HepG2 (cell line): ENCODE measurements around the gene CDC23. TPM values are rescaled to one million over a fixed set of nuclear protein-coding genes. Genes with fewer than 3 reads are reported as not detected.
A peak's percentile ranks its signal among the peaks of the same experiment; 100 is the strongest.

Experiments
- BRF2 ChIP-seq: sonication (generic); formaldehyde crosslinking; IDR thresholded peaks from 2 replicates; pipeline ENCODE4 v1.8.1; 2022; ENCODE audit warnings: mild to moderate bottlenecking, missing genetic modification reagents
- CERS6 ChIP-seq: sonication (generic); formaldehyde crosslinking; IDR thresholded peaks from 2 replicates; pipeline ENCODE4 v1.5.0; 2020; ENCODE audit warnings: missing genetic modification reagents
- FOXA1 ChIP-seq, 2 experiments: fragments of 450-650 bp in 1 of 2; sonication (generic) in 1 of 2; formaldehyde crosslinking in 1 of 2; IDR thresholded peaks; 2 replicates each; pipeline versions ENCODE4 v1.4.0 to v1.6.1; 2016 to 2020; ENCODE audit warnings: missing genetic modification reagents in 1 of 2
- HDAC6 ChIP-seq: fragments of 200-600 bp; sonication (generic); IDR thresholded peaks from 2 replicates; pipeline ENCODE4 v1.7.0; 2017; ENCODE audit warnings: mild to moderate bottlenecking, antibody characterized with exemption, low read length, low read depth
- HHEX ChIP-seq: IDR thresholded peaks from 2 replicates; pipeline ENCODE4 v1.6.1; 2016; ENCODE audit warnings: control low read depth
- KLF16 ChIP-seq, 2 experiments: sonication (generic) in 1 of 2; formaldehyde crosslinking in 1 of 2; IDR thresholded peaks; 2 replicates each; pipeline versions ENCODE4 v1.6.1 to v1.8.0; 2016 to 2023; ENCODE audit warnings: missing genetic modification reagents in 2 of 2, missing compliant biosample characterization in 1 of 2
- MAFG ChIP-seq: sonication (generic); formaldehyde crosslinking; IDR thresholded peaks from 2 replicates; pipeline ENCODE4 v1.5.1; 2020; ENCODE audit warnings: mild to moderate bottlenecking, missing genetic modification reagents
- MYNN ChIP-seq: sonication (generic); formaldehyde crosslinking; IDR thresholded peaks from 2 replicates; pipeline ENCODE4 v1.4.0; 2020; ENCODE audit warnings: mild to moderate bottlenecking, low read depth, missing genetic modification reagents
- PAXIP1 ChIP-seq: sonication (generic); formaldehyde crosslinking; conservative IDR thresholded peaks from 2 replicates; pipeline ENCODE4 v1.4.0; 2020; ENCODE audit warnings: mild to moderate bottlenecking, missing genetic modification reagents, moderate library complexity
- RNF2 ChIP-seq: fragments of 450-650 bp; conservative IDR thresholded peaks from 2 replicates; pipeline ENCODE4 v1.6.1; 2016; ENCODE audit warnings: low read depth
- SAFB2 ChIP-seq: sonication (generic); formaldehyde crosslinking; IDR thresholded peaks from 2 replicates; pipeline ENCODE4 v1.5.1; 2020; ENCODE audit warnings: missing genetic modification reagents, low read depth, mild to moderate bottlenecking, borderline replicate concordance
- SOX5 ChIP-seq: IDR thresholded peaks from 2 replicates; pipeline ENCODE4 v1.6.1; 2016; ENCODE audit warnings: borderline replicate concordance
- SP4 ChIP-seq: sonication (generic); formaldehyde crosslinking; IDR thresholded peaks from 2 replicates; pipeline ENCODE4 v1.8.1; 2023; ENCODE audit warnings: mild to moderate bottlenecking, missing genetic modification reagents
- THRA ChIP-seq: sonication (generic); formaldehyde crosslinking; IDR thresholded peaks from 2 replicates; pipeline ENCODE4 v1.4.0; 2020; ENCODE audit warnings: missing genetic modification reagents, borderline replicate concordance
- YEATS4 ChIP-seq: sonication (generic); formaldehyde crosslinking; IDR thresholded peaks from 2 replicates; pipeline ENCODE4 v1.4.0; 2020; ENCODE audit warnings: missing genetic modification reagents, borderline replicate concordance
- ZBTB34 ChIP-seq: sonication (generic); formaldehyde crosslinking; IDR thresholded peaks from 2 replicates; pipeline ENCODE4 v1.8.0; 2022; ENCODE audit warnings: mild to moderate bottlenecking, missing genetic modification reagents
- ZNF232 ChIP-seq: sonication (generic); formaldehyde crosslinking; IDR thresholded peaks from 2 replicates; pipeline ENCODE4 v1.4.0; 2020; ENCODE audit warnings: missing genetic modification reagents, borderline replicate concordance
- ZNF280B ChIP-seq: sonication (generic); formaldehyde crosslinking; IDR thresholded peaks from 2 replicates; pipeline ENCODE4 v1.5.0; 2020; ENCODE audit warnings: missing genetic modification reagents, mild to moderate bottlenecking, borderline replicate concordance
- polyA plus RNA-seq, 8 experiments: library from polyadenylated mRNA; depleted of rRNA in 3 of 8; stranded (reverse) in 7 of 8; unstranded in 1 of 8; fragments of >200 nt; fragmentation: Illumina TruSeq in 4 of 8; extraction: Trizol in 4 of 8; gene quantifications; 2 replicates each; pipeline versions ENCODE4 v1.2.1 to v1.2.3, GENCODE V29; 2011 to 2016; ENCODE audit warnings: low read depth in 4 of 8, missing spikeins in 1 of 8, mixed read lengths in 1 of 8; ENCODE audit not compliant: insufficient read depth in 1 of 8
- total RNA-seq, 5 experiments: library from RNA; depleted of rRNA; stranded (reverse); fragments of >200 nt; fragmentation: Illumina TruSeq; extraction: Trizol; gene quantifications; 2 replicates each; pipeline ENCODE4 v1.2.3, GENCODE V29; 2016; ENCODE audit warnings: low read depth in 1 of 5

The CDC23 gene
- total and polyA plus RNA-seq, 2 of the 13 experiments (the other 11 are each of a cell fraction or from before 2014, with no cell fraction given): 38.3 to 47.7 TPM

GRCh38 chr5:138213161-138214029 lies at the start of gene CDC23 (continued):
- TF ChIP-seq HDAC6 (no peak), CERS6 (no peak), HHEX (no peak), FOXA1 (IDR thresholded peaks at IDR 0.05) (no peak), FOXA1 (CRISPR knock-in tag; IDR thresholded peaks at IDR 0.05) (peak; percentile 72), ZBTB34 (CRISPR knock-in tag) (no peak), SAFB2 (CRISPR knock-in tag) (no peak), ZNF232 (0 out of 2 replicates have a peak, but pooled peaks have one; percentile 35), SP4 (CRISPR knock-in tag) (peak; percentile 92), KLF16 (CRISPR knock-in tag; IDR thresholded peaks at IDR 0.05) (no peak), SOX5 (CRISPR knock-in tag) (peak; percentile 27; the same call in 1 of the 2 replicates), THRA (no peak), MYNN (CRISPR knock-in tag) (no peak), ZNF280B (CRISPR knock-in tag) (peak; percentile 72; the same call in 1 of the 2 replicates), PAXIP1 (CRISPR knock-in tag) (peak; percentile 41; the same call in 1 of the 2 replicates), MAFG (CRISPR knock-in tag) (no peak), RNF2 (no peak), YEATS4 (CRISPR knock-in tag) (peak; percentile 77), BRF2 (CRISPR knock-in tag) (no peak)
